Measurements from ENCODE around the gene ELFN1. TPM values are rescaled to one million over a fixed set of nuclear protein-coding genes. Genes with fewer than 3 reads are reported as not detected.
A peak's percentile ranks its signal among the peaks of the same experiment; 100 is the strongest.
"Not testable (repeated sequence)": the region's sequence is repeated elsewhere in the genome, so short reads cannot be mapped to it uniquely, and the experiment has no call there.

ELFN1 gene
- polyA plus RNA-seq, 1 donor: 6.7 TPM

DNA sequence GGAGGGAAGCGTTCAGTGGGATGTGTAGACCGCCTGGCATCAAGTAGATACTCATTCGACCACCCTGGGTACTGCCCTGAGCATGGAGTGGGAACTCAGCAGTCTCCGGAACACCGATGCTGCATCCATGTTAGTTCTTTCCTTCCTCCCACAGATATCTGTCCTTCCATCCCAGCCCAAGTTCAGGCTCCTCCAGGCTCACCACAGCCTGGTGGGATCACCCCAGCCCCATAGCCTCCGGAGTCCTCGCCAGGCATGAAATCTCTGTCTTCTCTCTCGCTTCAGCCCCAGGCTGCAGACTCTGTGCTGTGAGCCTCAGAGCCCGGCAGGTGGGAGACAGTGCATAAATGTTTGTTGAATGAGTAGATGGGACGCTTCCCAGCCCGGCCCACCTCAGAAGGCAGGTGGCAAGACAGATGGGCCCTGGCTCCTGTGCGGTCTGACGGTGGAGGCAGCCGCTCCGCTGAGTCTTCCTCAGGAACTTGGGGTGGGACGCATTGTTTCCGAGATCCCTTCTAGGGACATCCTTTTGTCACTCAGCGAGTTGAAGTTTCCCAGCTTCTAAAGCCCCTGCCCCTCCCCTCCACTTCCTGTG, 42.9 kb downstream of the ELFN1 start:
- DNase-seq: no peak

- no peak for DNase-seq
Observed at GRCh38 chr7:1713502-1714484, 43.7 kb downstream of the ELFN1 start.

DNA sequence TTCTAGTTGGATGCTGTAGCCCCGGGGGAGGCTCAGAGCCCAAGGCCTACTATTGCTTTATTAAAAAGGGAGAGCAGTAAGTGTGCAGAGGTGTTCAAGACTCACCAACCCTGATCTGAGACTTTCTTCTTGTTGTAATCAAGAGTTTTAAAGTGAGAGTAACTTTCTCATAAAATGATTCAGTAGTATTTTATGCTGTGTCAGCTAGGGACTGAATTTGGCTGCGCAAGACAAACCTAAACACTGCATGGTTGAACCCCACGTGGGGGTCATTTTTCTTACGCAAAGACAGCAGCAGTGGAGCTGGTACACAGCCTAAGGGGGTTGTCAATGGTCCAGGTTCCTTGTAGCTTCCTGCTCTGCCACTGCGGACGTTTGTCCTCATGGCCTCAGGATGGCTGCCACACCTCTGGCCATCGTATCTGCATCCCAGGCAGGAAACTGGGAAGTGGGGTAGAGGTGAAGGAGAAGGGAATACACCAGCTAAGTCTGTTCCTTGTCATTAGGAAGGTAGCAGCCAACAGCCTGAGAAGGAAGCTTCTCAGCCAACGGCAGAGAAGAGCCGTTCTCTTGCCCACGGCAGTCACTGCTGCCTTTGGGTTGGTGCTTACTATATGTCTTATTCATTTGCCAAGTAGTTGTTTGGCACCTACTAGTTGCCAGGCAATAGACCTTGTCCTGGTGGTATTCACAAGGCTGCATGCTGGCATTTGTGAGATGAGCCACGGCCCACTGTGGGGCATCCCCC, 44.7 kb downstream of the ELFN1 start:
- DNase-seq: no peak

DNA sequence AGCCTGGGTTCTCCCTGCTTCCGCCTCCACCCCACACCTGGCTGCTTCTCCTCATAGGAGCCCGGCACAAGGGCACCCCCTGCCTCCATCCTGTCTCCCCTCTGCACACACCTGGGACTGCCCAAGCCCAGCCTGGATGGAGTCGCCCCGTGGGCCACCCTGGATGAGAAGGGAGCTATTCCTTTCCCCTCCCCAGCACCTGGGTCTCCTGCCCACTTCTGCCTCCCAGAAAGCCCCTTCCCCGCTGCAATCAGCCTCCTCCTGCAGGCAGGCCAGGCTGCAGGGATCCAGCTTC, 45.2 kb downstream of the ELFN1 start:
- no peak for DNase-seq

GRCh38 chr7:1715671-1716074, 45.6 kb downstream of the ELFN1 start:
- no peak for DNase-seq

- no peak for DNase-seq
Observed at GRCh38 chr7:1716263-1717094, 46.4 kb downstream of the ELFN1 start.

DNA sequence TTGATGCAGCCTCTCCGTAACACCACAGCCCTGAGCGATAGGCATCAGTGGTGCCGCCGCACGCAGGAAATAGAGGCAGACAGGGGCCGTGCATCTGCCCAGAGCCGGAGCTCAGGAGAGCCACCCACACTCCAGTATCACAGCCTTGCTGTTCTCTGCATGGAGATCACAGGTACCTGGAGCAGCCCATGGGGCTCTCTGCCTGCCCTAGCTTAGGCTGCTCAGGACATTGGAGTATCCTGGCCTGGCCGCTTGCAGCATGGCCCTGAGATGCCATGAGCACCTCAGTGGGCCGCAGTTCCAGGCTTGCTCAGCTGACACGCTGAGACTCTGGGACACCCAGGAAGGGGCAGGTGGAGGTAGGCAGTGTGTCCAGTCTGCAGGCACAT, 47.0 kb downstream of the ELFN1 start:
- no peak for DNase-seq

DNA sequence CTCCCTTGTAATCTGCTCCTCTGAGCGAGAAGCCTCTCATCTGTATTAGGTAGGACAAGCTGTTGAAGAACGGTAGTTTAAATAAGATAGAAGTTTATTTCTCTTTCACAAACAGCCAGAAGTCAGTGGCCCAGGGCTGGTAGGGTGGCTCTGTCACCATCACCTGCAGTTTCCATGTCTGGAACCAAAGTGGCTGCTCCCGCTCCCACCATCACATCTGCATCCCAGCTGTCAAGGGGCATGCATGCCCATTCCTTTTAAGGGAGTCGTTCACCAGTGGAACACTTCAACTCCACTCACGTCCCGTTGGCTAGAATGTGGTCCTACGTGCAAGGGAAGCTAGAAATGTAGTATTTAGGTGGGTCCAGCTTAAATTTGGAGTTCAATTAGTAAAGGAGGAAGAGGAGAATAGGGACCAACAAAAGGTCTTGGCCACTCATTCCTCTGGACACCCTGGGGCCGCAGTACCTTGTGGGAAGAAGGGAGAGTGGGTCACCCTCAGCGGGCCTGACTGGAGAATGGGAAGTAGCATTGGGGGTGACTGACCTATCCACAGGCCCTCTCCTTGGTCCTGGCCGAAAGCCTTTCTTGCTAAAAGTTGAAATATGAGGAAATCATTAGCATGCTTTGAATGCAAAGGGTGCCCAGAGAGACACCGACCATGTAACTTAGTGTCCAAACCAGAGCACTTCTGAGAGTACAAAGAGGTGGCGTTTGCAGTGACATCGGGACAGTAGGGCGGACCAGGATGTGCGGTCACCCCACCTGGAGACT, 48.0 kb downstream of the ELFN1 start:
- DNase-seq: no peak

GRCh38 chr7:1718850-1719249, 48.8 kb downstream of the ELFN1 start:
- not testable (repeated sequence) for DNase-seq

DNA sequence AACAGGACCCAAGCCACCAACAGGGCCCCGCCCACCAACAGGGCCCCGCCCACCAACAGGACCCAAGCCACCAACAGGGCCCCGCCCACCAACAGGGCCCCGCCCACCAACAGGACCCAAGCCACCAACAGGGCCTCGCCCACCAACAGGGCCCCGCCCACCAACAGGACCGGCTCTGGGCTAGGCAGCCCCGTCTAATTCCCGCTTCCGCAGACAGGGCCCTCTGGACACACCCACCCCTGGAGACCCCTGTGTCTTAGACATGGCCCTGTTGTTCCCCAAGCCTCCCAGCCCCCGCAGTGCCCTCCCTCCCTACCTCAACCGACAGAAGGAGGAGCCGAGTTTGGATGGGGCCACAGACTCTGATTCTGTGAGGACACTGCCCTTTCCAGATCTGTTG, 49.2 kb downstream of the ELFN1 start:
- not testable (repeated sequence) for DNase-seq

DNA sequence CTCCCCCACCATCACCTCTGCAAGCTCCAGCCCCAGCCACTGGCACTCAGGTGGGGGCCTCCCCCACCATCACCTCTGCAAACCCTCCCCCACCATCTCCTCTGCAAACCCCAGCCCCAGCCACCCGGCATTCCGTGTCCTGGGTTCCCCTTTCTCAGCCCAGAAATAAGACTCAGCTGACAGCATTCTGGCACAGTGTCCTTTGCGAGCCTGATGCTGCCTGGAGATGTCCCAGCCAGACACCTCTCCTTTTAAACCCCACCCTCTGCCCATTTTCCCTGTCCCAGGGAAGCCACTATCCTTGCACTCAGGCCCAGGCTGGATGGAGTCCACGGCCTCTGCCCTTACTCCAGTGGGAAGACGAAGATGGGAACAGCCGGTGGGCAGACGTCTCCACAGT, 49.8 kb downstream of the ELFN1 start:
- DNase-seq: no peak

DNA sequence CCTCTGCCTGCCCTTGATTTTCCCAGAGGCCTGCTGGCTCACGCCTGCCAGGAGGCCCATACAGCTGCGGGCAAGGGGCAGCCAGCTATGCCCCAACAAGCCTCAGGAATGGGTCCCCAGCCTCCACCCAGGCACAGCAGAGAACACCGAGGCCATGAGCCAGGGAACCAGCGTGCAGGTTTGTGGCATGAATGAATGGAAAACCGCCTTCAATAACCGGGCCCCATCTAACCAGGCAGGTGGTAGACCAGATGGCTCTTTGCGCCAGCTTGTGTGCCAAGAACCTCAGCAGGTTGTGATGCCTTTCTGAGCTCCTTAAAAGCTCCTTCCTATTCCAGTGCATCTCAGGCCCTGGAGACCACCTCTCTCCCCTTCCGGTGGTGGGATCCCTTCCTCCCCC, 50.2 kb downstream of the ELFN1 start:
- no peak for DNase-seq

- no peak for DNase-seq
Observed at GRCh38 chr7:1721047-1721690, 51.1 kb downstream of the ELFN1 start.

- no peak for DNase-seq
Observed at GRCh38 chr7:1723254-1723653, 53.2 kb downstream of the ELFN1 start.

DNA sequence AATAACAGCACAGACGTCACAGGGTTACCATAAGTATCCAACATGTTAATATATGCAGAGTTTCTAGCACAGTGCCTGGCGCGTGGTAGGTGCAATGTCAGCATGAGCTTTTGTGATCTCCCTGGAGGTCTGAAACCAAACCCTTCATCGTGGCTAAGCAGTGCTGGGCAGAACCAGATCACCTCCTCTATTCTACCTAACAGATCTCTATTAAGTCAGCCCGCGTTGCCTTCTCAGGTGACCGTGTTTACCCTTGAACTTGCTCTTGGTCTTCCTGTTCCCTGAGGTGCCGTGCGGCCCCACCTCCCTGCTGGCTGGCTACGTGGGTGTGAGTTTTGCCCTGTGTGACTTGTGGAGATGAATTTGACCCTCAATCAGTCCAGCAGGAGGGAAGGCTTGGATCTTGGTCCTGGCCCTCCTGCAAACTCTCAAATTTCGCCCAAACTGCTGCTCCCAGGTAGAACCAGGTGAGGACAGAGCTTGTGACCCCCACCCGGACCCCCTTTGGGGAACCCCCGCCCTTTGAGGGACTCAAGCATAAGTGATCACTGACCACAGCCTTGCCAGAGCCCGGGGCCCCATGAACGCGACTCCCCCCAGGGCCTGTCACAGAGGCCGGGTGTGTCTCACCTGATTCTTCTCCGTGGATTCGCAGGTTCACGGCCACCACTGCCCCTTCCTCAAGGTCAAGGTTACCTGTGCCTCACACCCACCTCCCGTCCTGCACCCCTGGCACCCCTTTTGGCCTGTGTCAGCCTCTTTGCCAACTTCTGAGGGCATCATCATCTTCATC, 54.2 kb downstream of the ELFN1 start:
- no peak for DNase-seq

GRCh38 chr7:1725199-1725690, 55.2 kb downstream of the ELFN1 start:
- DNase-seq: peak; percentile 54

DNA sequence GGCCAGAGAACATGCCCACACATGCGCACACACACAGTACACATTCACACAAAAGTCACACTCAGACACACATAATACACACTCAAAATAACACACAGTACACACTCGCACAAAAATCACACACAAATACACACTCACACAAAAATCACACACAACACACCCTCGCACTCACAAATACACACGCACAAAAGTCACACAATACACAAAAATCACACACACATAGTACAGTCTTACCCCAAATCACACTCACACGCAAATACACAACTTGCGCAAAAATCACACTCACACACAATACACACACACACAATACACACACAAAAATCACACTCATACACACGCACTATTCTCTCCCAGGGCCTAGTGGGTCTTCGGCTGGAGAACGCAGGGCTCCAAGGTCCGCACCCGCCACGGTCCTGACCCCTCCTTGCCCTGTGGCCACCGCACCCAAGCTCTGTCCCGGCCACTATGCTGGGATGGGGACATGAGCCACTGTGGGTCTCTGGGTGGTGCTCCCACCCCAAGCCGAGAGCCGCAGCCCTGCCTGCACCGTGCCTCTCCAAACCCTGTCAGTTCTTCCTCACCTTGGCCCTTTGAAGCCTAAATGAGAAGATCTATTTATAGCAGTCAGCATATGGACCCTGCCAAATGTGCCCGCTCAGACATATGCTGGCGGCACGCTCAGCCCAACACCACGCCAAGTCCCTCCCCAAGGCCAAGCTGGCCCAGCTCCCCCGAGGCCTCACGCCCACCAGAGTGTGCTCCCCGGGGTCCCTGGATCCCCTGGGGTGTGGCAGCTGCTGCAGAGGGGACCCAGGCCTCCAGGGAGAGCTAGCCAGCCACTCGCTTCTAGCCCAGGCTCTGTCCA, 55.9 kb downstream of the ELFN1 start:
- no peak for DNase-seq

DNA sequence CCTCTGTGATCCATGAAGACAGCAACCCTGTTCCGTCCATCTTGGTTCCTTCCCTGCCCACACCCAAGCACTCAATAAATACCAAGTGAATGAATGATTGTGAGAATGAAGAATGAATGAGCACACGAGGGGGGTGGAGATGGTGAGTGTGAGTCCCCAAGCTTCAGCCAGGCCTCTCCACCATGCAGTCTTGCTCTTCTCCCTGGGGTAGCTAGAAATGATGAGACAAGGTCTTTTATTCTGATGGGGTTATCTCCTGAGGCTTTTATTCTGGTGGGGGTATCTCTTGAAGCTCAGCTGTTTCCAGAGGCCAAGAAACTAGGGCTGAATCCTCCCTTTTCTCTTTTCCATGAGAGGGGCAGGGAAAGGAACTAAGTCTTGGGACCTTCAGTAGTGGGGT, 57.0 kb downstream of the ELFN1 start:
- DNase-seq: no peak

All from hindlimb muscle (tissue), 1 donor.